CD14-positive monocyte (primary cell): ENCODE data around the gene CRAMP1. TPM values are rescaled to one million over a fixed set of nuclear protein-coding genes. Genes with fewer than 3 reads are reported as not detected.

Experiments
- DNase-seq, 3 donors: peaks; one replicate each; pipeline ENCODE4 v3.0.0-alpha.2; 2011 to 2022
- H2AFZ ChIP-seq: 2 replicates; pipeline ENCODE4 v1.6.0; 2012; ENCODE audit warnings: mild to moderate bottlenecking, low read depth, low read length, inconsistent platforms; ENCODE audit not compliant: insufficient read depth, poor library complexity, severe bottlenecking
- H3K27ac ChIP-seq, 2 donors: 1 replicate in 1 of 2; 2 replicates in 1 of 2; pipeline ENCODE4 v1.5.1; 2012 to 2013; ENCODE audit warnings: low read length in 2 of 2, control low read depth in 1 of 2, inconsistent platforms in 1 of 2, low read depth in 1 of 2, mild to moderate bottlenecking in 1 of 2
- H3K27me3 ChIP-seq, 2 donors: one replicate each; pipeline versions ENCODE4 v1.6.0 to v1.6.1; 2011 to 2013; ENCODE audit warnings: low read length in 2 of 2; ENCODE audit not compliant: control insufficient read depth in 2 of 2, insufficient read depth in 2 of 2
- H3K36me3 ChIP-seq, 2 donors: replicated peaks in 1 of 2; 1 replicate in 1 of 2; 2 replicates in 1 of 2; pipeline versions ENCODE4 v1.5.1 to v1.6.1; 2012 to 2013; ENCODE audit warnings: low read length in 2 of 2, control low read depth in 1 of 2, inconsistent platforms in 1 of 2, mild to moderate bottlenecking in 1 of 2; ENCODE audit not compliant: insufficient read depth in 2 of 2, control insufficient read depth in 1 of 2
- H3K4me1 ChIP-seq, 2 donors: 1 replicate in 1 of 2; 2 replicates in 1 of 2; pipeline versions ENCODE4 v1.5.1 to v1.6.1; 2012 to 2013; ENCODE audit warnings: low read length in 2 of 2, control low read depth in 1 of 2, inconsistent platforms in 1 of 2, mild to moderate bottlenecking in 1 of 2, moderate library complexity in 1 of 2; ENCODE audit not compliant: insufficient read depth in 2 of 2, control insufficient read depth in 1 of 2
- H3K4me2 ChIP-seq: replicated peaks from 2 replicates; pipeline ENCODE3; 2012; ENCODE audit warnings: low read length, moderate library complexity, mild to moderate bottlenecking; ENCODE audit not compliant: poor library complexity, severe bottlenecking; ENCODE audit errors: extremely low read depth
- H3K4me3 ChIP-seq, 3 experiments: fragments of 200-600 bp in 1 of 3; sonication (generic) in 1 of 3; replicated peaks in 1 of 3; 1 replicate in 2 of 3; 2 replicates in 1 of 3; pipeline ENCODE4 v1.5.1; 2011 to 2013; ENCODE audit warnings: low read length in 3 of 3, mild to moderate bottlenecking in 3 of 3, control low read depth in 2 of 3, low read depth in 2 of 3, inconsistent platforms in 1 of 3, moderate library complexity in 1 of 3
- H3K79me2 ChIP-seq: 2 replicates; pipeline ENCODE4 v1.6.0; 2012; ENCODE audit warnings: mild to moderate bottlenecking, control low read depth, inconsistent platforms, low read length, moderate library complexity; ENCODE audit not compliant: insufficient read depth
- H3K9ac ChIP-seq: 2 replicates; pipeline ENCODE4 v1.6.0; 2017; ENCODE audit warnings: low read length, mild to moderate bottlenecking; ENCODE audit not compliant: insufficient read depth, poor library complexity, severe bottlenecking
- H3K9me3 ChIP-seq, 2 donors: replicated peaks in 1 of 2; 1 replicate in 1 of 2; 2 replicates in 1 of 2; pipeline versions ENCODE4 v1.5.1 to v1.6.1; 2012 to 2013; ENCODE audit warnings: low read length in 2 of 2, control low read depth in 1 of 2; ENCODE audit not compliant: control insufficient read depth in 1 of 2, insufficient read depth in 1 of 2
- H4K20me1 ChIP-seq: 2 replicates; pipeline ENCODE4 v1.6.0; 2012; ENCODE audit warnings: mild to moderate bottlenecking, low read length, control low read depth, moderate library complexity; ENCODE audit not compliant: insufficient read depth
- H3K27ac Mint-ChIP-seq, 7 donors: one replicate each; pipeline ENCODE4 v1.8.0; 2020; ENCODE audit warnings: mild to moderate bottlenecking in 7 of 7, mixed read lengths in 7 of 7, moderate library complexity in 6 of 7, inconsistent platforms in 2 of 7
- H3K27me3 Mint-ChIP-seq, 3 donors: one replicate each; pipeline ENCODE4 v1.8.0; 2021 to 2022; ENCODE audit warnings: low read depth in 3 of 3, mild to moderate bottlenecking in 3 of 3, mixed read lengths in 3 of 3, moderate library complexity in 3 of 3, inconsistent platforms in 1 of 3
- H3K36me3 Mint-ChIP-seq, 2 donors: one replicate each; pipeline ENCODE4 v1.8.0; 2020; ENCODE audit warnings: mixed read lengths in 2 of 2, inconsistent platforms in 1 of 2, mild to moderate bottlenecking in 1 of 2
- H3K4me1 Mint-ChIP-seq: one replicate; pipeline ENCODE4 v1.8.0; 2020; ENCODE audit warnings: mild to moderate bottlenecking, mixed read lengths
- H3K4me3 Mint-ChIP-seq, 2 donors: one replicate each; pipeline ENCODE4 v1.8.0; 2020; ENCODE audit warnings: mild to moderate bottlenecking in 2 of 2, mixed read lengths in 2 of 2, moderate library complexity in 1 of 2
- H3K9me3 Mint-ChIP-seq, 7 donors: one replicate each; pipeline ENCODE4 v1.8.0; 2020 to 2022; ENCODE audit warnings: mixed read lengths in 7 of 7, mild to moderate bottlenecking in 6 of 7, moderate library complexity in 6 of 7, inconsistent platforms in 2 of 7
- CTCF ChIP-seq: fragments of 200-600 bp; IDR thresholded peaks from one replicate; pipeline ENCODE4 v1.8.0; 2022; ENCODE audit warnings: antibody characterized with exemption, mild to moderate bottlenecking
- WGBS: methylation state at CpG from one replicate; pipeline ENCODE4 v1.1.5; 2013; ENCODE audit warnings: missing lambda C conversion rate; ENCODE audit not compliant: insufficient coverage; 5-methylcytosine and 5-hydroxymethylcytosine counted together
- intact Hi-C, 2 donors: fragments of 100-400 bp; cut with micrococcal nuclease; formaldehyde crosslinking; loops; one replicate each; pipeline versions ENCODE4 v1.15.0 to v1.15.1; 2023
- polyA plus RNA-seq, 3 donors: library from polyadenylated mRNA; depleted of rRNA in 1 of 3; unstranded in 2 of 3; stranded (reverse) in 1 of 3; fragments of 300-500 nt in 2 of 3; fragments of >200 nt in 1 of 3; fragmentation: Illumina TruSeq in 2 of 3; gene quantifications; 1 replicate in 2 of 3; 2 replicates in 1 of 3; pipeline ENCODE4 v1.2.3, GENCODE V29; 2012 to 2021

The CRAMP1 gene
- polyA plus RNA-seq, 3 donors = 0.46 to 12.3 (median 1.0) TPM

GRCh38 chr16:1607971-1608370 lies 4.2 kb upstream of the CRAMP1 start:
- no peak for TF ChIP-seq CTCF
- peaks cover 0 to 13% of the 10 kb centered on the region in 2 donors for H3K9me3 ChIP-seq
- H3K27me3 Mint-ChIP-seq = peaks cover 2 to 4% (median 4%) of the 10 kb centered on the region in 3 donors
- no peak overlapping the region for H3K27ac ChIP-seq
- no peak overlapping the region for H2AFZ ChIP-seq
- peaks cover 3 to 18% (median 14%) of the 10 kb centered on the region in 7 donors for H3K9me3 Mint-ChIP-seq
- no peak overlapping the region for H3K4me3 Mint-ChIP-seq
- peaks cover 0 to 3% of the 10 kb centered on the region in 2 donors for H3K27me3 ChIP-seq
- peaks cover 5% of the 10 kb centered on the region in 2 donors for H3K36me3 Mint-ChIP-seq
- H3K4me3 ChIP-seq = no peak overlapping the region
- no peak overlapping the region for H3K4me2 ChIP-seq
- peaks cover 25 to 29% of the 10 kb centered on the region in 2 donors for H3K4me1 ChIP-seq
- WGBS = no CpG with 5 or more reads among the region's 6 CpGs
- peaks cover 4% of the 10 kb centered on the region for H3K79me2 ChIP-seq
- peaks cover 21% of the 10 kb centered on the region for H3K4me1 Mint-ChIP-seq
- intact Hi-C loops = loop anchor here in 1 of 2 donors (10.0 kb wide), 1 partner anchor 63 kb away; no protein-coding TSS in a partner anchor
- H3K27ac Mint-ChIP-seq = no peak overlapping the region
- no peak for DNase-seq
- H3K9ac ChIP-seq = no peak overlapping the region
- H4K20me1 ChIP-seq = peaks cover 6% of the 10 kb centered on the region
- H3K36me3 ChIP-seq = no peaks in the 10 kb centered on the region

- TF ChIP-seq CTCF = no peak
- Histone ChIP-seq H3K4me3 (peak overlapping the region; percentile 48 to 85 (median 58)), H3K36me3 (no peaks in the 10 kb centered on the region), H3K9me3 (peaks cover 0 to 13% of the 10 kb centered on the region in 2 donors), H3K27me3 (peaks cover 6 to 17% of the 10 kb centered on the region in 2 donors), H3K4me2 (peak overlapping the region; percentile 97), H4K20me1 (peaks cover 21% of the 10 kb centered on the region), H3K27ac (peak overlapping the region; percentile 36 to 63), H2AFZ (peak overlapping the region; percentile 95), H3K4me1 (peaks cover 40 to 47% of the 10 kb centered on the region in 2 donors), H3K9ac (peak overlapping the region; percentile 71), H3K79me2 (peaks cover 20% of the 10 kb centered on the region)
- Mint-ChIP-seq H3K36me3 (peaks cover 15% of the 10 kb centered on the region in 2 donors), H3K27ac (peak overlapping the region in 3 of 7 donors; percentile 57 to 82 (median 66)), H3K9me3 (peaks cover 3 to 25% (median 18%) of the 10 kb centered on the region in 7 donors), H3K4me3 (peak overlapping the region; percentile 77 to 80), H3K27me3 (peaks cover 14 to 20% (median 19%) of the 10 kb centered on the region in 3 donors), H3K4me1 (peaks cover 34% of the 10 kb centered on the region)
- intact Hi-C loops = loop anchor here (5.0 to 10.0 kb wide), 5 partner anchors 65 to 188 kb away; partner anchors contain the start of genes CLCN7 (in 1 of the 2), JPT2 (in 1 of the 2), MAPK8IP3 (in 1 of the 2) and UQCC4 (in 1 of the 2)
- peak; percentile 84 to 90 (median 86) for DNase-seq
- 3% methylated on average over 89 of the region's 90 CpGs for WGBS
These were observed 1.9 kb upstream of the CRAMP1 start for GRCh38 chr16:1610071-1610898.
